ENCODE measurements around the gene GNAI3. TPM values are rescaled to one million over a fixed set of nuclear protein-coding genes. Genes with fewer than 3 reads are reported as not detected.

Gene GNAI3
- total RNA-seq, 1 experiment from 2014 or later = 6.4 TPM

DNA sequence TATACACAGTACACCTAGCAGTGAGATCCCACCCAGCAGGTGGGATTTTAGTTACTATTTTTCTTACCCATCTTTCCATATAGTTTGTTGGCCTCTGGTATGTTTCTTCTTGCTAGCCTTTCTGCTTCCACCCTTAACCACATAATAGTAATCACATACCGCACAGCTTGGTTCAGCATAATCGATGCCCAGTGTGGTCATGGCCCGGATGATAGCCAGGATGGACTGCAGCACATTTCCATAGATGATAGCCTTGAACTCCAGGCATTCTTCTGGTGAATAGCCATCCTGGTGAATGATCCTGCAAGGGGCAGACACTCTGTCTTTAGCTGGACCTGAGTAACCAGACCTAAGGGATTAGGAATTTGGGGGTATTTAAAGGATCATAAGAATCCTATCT, 61.5 kb downstream of the GNAI3 start:
- peaks cover 6% of the 10 kb centered on the region for H3K36me3 Mint-ChIP-seq (ENCODE audit: insufficient read depth, unreplicated experiment)
- BruUV-seq (replicated peaks) = no TSS peak

DNA sequence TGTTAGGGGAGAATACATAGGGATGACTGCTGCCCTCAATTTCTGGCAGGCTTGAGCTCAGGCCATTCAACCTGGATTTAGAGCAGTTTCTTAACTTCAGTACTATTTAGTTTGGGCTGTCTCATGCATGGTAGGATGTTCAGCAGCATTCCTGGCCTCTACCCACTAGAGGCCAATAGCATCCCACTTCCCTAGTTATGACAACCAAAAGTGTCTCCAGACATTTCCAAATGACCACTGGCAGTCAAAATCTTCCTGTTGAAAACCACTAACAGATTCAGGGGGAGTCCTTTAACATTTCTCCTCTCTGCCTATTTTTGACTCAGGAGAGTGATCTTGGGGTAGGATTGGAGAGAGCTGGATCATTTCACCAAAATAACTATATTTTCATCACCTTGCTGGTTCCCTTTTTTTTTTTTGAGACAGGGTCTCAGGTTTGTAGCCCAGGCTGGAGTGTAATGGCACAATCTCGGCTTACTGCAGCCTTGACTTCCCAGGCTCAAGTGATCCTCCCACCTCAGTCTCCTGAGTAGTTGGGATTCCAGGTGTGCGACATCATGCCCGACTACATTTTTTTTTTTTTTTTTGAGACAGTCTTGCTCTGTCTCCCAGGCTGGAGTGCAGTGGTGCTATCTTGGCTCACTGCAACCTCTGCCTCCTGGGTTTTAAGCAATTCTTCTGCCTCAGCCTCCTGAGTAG, 62.3 kb downstream of the GNAI3 start:
- POLR2A ChIA-PET = no interaction called here
- no peak overlapping the region for H3K4me3 ChIP-seq (ENCODE audit: low read depth, low read length)
- peak; percentile 43 to 48 for DNase-seq
- Mint-ChIP-seq H3K27me3 (ENCODE audit: insufficient read depth, unreplicated experiment) (no peaks in the 10 kb centered on the region), H3K36me3 (ENCODE audit: insufficient read depth, unreplicated experiment) (peaks cover 6% of the 10 kb centered on the region), H3K9me3 (ENCODE audit: unreplicated experiment) (no peaks in the 10 kb centered on the region), H3K4me3 (ENCODE audit: unreplicated experiment) (no peak overlapping the region), H3K4me1 (ENCODE audit: low read depth, unreplicated experiment) (peaks cover 7% of the 10 kb centered on the region), H3K27ac (ENCODE audit: unreplicated experiment) (peak overlapping the region; percentile 53)
- CTCF ChIA-PET = no interaction called here
- TF ChIP-seq, protein P1, sequence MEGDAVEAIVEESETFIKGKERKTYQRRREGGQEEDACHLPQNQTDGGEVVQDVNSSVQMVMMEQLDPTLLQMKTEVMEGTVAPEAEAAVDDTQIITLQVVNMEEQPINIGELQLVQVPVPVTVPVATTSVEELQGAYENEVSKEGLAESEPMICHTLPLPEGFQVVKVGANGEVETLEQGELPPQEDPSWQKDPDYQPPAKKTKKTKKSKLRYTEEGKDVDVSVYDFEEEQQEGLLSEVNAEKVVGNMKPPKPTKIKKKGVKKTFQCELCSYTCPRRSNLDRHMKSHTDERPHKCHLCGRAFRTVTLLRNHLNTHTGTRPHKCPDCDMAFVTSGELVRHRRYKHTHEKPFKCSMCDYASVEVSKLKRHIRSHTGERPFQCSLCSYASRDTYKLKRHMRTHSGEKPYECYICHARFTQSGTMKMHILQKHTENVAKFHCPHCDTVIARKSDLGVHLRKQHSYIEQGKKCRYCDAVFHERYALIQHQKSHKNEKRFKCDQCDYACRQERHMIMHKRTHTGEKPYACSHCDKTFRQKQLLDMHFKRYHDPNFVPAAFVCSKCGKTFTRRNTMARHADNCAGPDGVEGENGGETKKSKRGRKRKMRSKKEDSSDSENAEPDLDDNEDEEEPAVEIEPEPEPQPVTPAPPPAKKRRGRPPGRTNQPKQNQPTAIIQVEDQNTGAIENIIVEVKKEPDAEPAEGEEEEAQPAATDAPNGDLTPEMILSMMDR (IDR thresholded peaks at IDR 0.05; ENCODE audit: insufficient read depth in 1 of 2, low read depth in 1 of 2, low read length in 1 of 2, severe bottlenecking in 1 of 2, unreplicated experiment in 1 of 2) = no peak
- peaks cover 13% of the 10 kb centered on the region for H3K4me1 ChIP-seq
- H3K36me3 ChIP-seq (ENCODE audit: control insufficient read depth, insufficient read depth, low read length) = no peaks in the 10 kb centered on the region
- no TSS peak for BruUV-seq (replicated peaks)
- no peaks in the 10 kb centered on the region for H3K9me3 ChIP-seq
- intact Hi-C loops (cut with micrococcal nuclease; ENCODE audit: unreplicated experiment) = no loop called here
- no peaks in the 10 kb centered on the region for H3K27me3 ChIP-seq (replicated peaks; ENCODE audit: control insufficient read depth, insufficient read depth, low read length)

More for the DNA sequence above, 61.5 kb downstream of the GNAI3 start:
- H3K27ac Mint-ChIP-seq (ENCODE audit: unreplicated experiment) = peak overlapping the region; percentile 53
- Histone ChIP-seq H3K4me1 (peaks cover 13% of the 10 kb centered on the region), H3K4me3 (ENCODE audit: low read depth, low read length) (no peak overlapping the region), H3K27me3 (replicated peaks; ENCODE audit: control insufficient read depth, insufficient read depth, low read length) (no peaks in the 10 kb centered on the region), H3K9me3 (no peaks in the 10 kb centered on the region), H3K36me3 (ENCODE audit: control insufficient read depth, insufficient read depth, low read length) (no peaks in the 10 kb centered on the region)
- DNase-seq = no peak
- no peaks in the 10 kb centered on the region for H3K9me3 Mint-ChIP-seq (ENCODE audit: unreplicated experiment)
- CTCF ChIA-PET = no interaction called here
- POLR2A ChIA-PET = no interaction called here
- peaks cover 7% of the 10 kb centered on the region for H3K4me1 Mint-ChIP-seq (ENCODE audit: low read depth, unreplicated experiment)
- no peak overlapping the region for H3K4me3 Mint-ChIP-seq (ENCODE audit: unreplicated experiment)
- TF ChIP-seq, protein P1 (IDR thresholded peaks at IDR 0.05; ENCODE audit: insufficient read depth in 1 of 2, low read depth in 1 of 2, low read length in 1 of 2, severe bottlenecking in 1 of 2, unreplicated experiment in 1 of 2) = no peak
- intact Hi-C loops (cut with micrococcal nuclease; ENCODE audit: unreplicated experiment) = no loop called here
- no peaks in the 10 kb centered on the region for H3K27me3 Mint-ChIP-seq (ENCODE audit: insufficient read depth, unreplicated experiment)

DNA sequence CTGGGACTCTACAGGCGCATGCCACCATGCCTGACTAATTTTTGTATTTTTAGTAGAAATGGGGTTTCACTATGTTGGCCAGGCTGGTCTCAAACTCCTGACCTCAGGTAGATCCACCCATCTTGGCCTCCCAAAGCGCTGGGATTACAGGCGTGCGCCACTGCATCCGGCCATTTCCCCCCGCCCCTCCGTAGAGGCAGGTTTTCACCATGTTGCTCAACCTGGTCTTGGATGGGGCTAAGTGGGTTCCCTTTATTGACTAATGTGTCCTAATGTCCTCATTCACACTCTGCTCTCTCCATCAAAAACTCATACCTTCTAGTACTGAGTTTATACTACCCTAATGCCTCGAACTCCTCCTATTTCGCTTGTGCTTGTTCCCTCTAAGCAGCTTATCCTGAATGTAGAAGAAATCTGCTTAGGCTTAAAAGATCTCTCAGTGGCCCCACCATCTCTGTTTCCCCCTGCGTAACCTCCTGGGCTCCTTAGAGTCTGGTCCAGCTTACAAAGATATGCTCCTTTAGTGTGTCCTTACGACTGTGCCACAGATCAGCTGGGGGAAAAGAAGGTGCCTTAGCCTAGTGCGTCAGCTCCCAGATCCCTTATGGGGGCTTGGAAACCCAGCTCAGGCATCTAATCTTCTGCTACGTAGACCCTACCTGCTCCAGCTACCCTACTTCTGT, 63.0 kb downstream of the GNAI3 start:
- DNase-seq = no peak
- POLR2A ChIA-PET = no interaction called here
- peaks cover 7% of the 10 kb centered on the region for H3K4me1 Mint-ChIP-seq (ENCODE audit: low read depth, unreplicated experiment)
- intact Hi-C loops (cut with micrococcal nuclease; ENCODE audit: unreplicated experiment) = no loop called here
- Histone ChIP-seq H3K36me3 (ENCODE audit: control insufficient read depth, insufficient read depth, low read length) (no peaks in the 10 kb centered on the region), H3K9me3 (no peaks in the 10 kb centered on the region), H3K4me3 (ENCODE audit: low read depth, low read length) (no peak overlapping the region), H3K4me1 (peaks cover 13% of the 10 kb centered on the region), H3K27me3 (replicated peaks; ENCODE audit: control insufficient read depth, insufficient read depth, low read length) (no peaks in the 10 kb centered on the region)
- no peak overlapping the region for H3K4me3 Mint-ChIP-seq (ENCODE audit: unreplicated experiment)
- H3K27me3 Mint-ChIP-seq (ENCODE audit: insufficient read depth, unreplicated experiment) = no peaks in the 10 kb centered on the region
- peaks cover 6% of the 10 kb centered on the region for H3K36me3 Mint-ChIP-seq (ENCODE audit: insufficient read depth, unreplicated experiment)
- CTCF ChIA-PET = no interaction called here
- no peaks in the 10 kb centered on the region for H3K9me3 Mint-ChIP-seq (ENCODE audit: unreplicated experiment)
- no TSS peak for BruUV-seq (replicated peaks)
- peak overlapping the region; percentile 53 for H3K27ac Mint-ChIP-seq (ENCODE audit: unreplicated experiment)
- TF ChIP-seq, protein P1 (IDR thresholded peaks at IDR 0.05; ENCODE audit: insufficient read depth in 1 of 2, low read depth in 1 of 2, low read length in 1 of 2, severe bottlenecking in 1 of 2, unreplicated experiment in 1 of 2) = no peak

Data from Caco-2 (cell line).